ENCODE data around the gene SPO11.

SPO11 gene

GRCh38 chr20:57329608-57330221 lies at the start of gene SPO11:
Gene SPO11, plus strand, starts transcription at chr20:57329803. Its CDS starts 65 bp downstream, at chr20:57329868.
- no peaks in the 10 kb centered on the region for H3K4me1 ChIP-seq
- H3K4me3 ChIP-seq = no peak within 1 kb of the TSS
- DNase-seq (ENCODE audit: low spot score in 2 of 2) = no peak
- H3K27me3 ChIP-seq (ENCODE audit: low read depth) = peaks cover 33% of the 10 kb centered on the region
- in situ Hi-C loops (cut with MboI; ENCODE audit: low sequenced_read_pairs) = no loop called here
- H3K9me3 ChIP-seq = no peaks in the 10 kb centered on the region
- no peaks in the 10 kb centered on the region for H3K36me3 ChIP-seq (replicated peaks)

- no peak for DNase-seq (ENCODE audit: low spot score in 2 of 2)
- Histone ChIP-seq H3K4me3 (no peak overlapping the region), H3K27me3 (ENCODE audit: low read depth) (peaks cover 50% of the 10 kb centered on the region), H3K4me1 (no peaks in the 10 kb centered on the region), H3K36me3 (replicated peaks) (no peaks in the 10 kb centered on the region), H3K9me3 (no peaks in the 10 kb centered on the region)
- in situ Hi-C loops (cut with MboI; ENCODE audit: low sequenced_read_pairs) = no loop called here
Observed at GRCh38 chr20:57280221-57280620, 49.4 kb upstream of the SPO11 start.

- no peak overlapping the region for H3K4me3 ChIP-seq
- in situ Hi-C loops (cut with MboI; ENCODE audit: low sequenced_read_pairs) = no loop called here
- DNase-seq (ENCODE audit: low spot score in 2 of 2) = no peak
- no peaks in the 10 kb centered on the region for H3K4me1 ChIP-seq
- no peaks in the 10 kb centered on the region for H3K9me3 ChIP-seq
- H3K36me3 ChIP-seq (replicated peaks) = no peaks in the 10 kb centered on the region
- peaks cover 59% of the 10 kb centered on the region for H3K27me3 ChIP-seq (ENCODE audit: low read depth)
Observed at GRCh38 chr20:57281900-57282299, 47.7 kb upstream of the SPO11 start.

- no peak for DNase-seq (ENCODE audit: low spot score in 2 of 2)
- H3K9me3 ChIP-seq = no peaks in the 10 kb centered on the region
- H3K36me3 ChIP-seq (replicated peaks) = no peaks in the 10 kb centered on the region
- in situ Hi-C loops (cut with MboI; ENCODE audit: low sequenced_read_pairs) = no loop called here
- no peaks in the 10 kb centered on the region for H3K4me1 ChIP-seq
- peaks cover 64% of the 10 kb centered on the region for H3K27me3 ChIP-seq (ENCODE audit: low read depth)
- no peak overlapping the region for H3K4me3 ChIP-seq
Observed at GRCh38 chr20:57282670-57283361, 46.8 kb upstream of the SPO11 start.

- in situ Hi-C loops (cut with MboI; ENCODE audit: low sequenced_read_pairs) = no loop called here
- peaks cover 2% of the 10 kb centered on the region for H3K4me1 ChIP-seq
- DNase-seq (ENCODE audit: low spot score in 2 of 2) = no peak
- no peaks in the 10 kb centered on the region for H3K9me3 ChIP-seq
- peaks cover 68% of the 10 kb centered on the region for H3K27me3 ChIP-seq (ENCODE audit: low read depth)
- H3K36me3 ChIP-seq (replicated peaks) = no peaks in the 10 kb centered on the region
- H3K4me3 ChIP-seq = no peak overlapping the region
Observed at GRCh38 chr20:57283860-57284259, 45.7 kb upstream of the SPO11 start.

GRCh38 chr20:57287007-57287880 lies 42.4 kb upstream of the SPO11 start:
- Histone ChIP-seq H3K9me3 (no peaks in the 10 kb centered on the region), H3K4me1 (peaks cover 15% of the 10 kb centered on the region), H3K4me3 (no peak overlapping the region), H3K27me3 (ENCODE audit: low read depth) (peaks cover 87% of the 10 kb centered on the region), H3K36me3 (replicated peaks) (no peaks in the 10 kb centered on the region)
- no peak for DNase-seq (ENCODE audit: low spot score in 2 of 2)
- in situ Hi-C loops (cut with MboI; ENCODE audit: low sequenced_read_pairs) = no loop called here

GRCh38 chr20:57287901-57288300 lies 41.7 kb upstream of the SPO11 start:
- Histone ChIP-seq H3K27me3 (ENCODE audit: low read depth) (peaks cover 87% of the 10 kb centered on the region), H3K36me3 (replicated peaks) (no peaks in the 10 kb centered on the region), H3K4me1 (peaks cover 15% of the 10 kb centered on the region), H3K9me3 (no peaks in the 10 kb centered on the region), H3K4me3 (no peak overlapping the region)
- DNase-seq (ENCODE audit: low spot score in 2 of 2) = no peak
- in situ Hi-C loops (cut with MboI; ENCODE audit: low sequenced_read_pairs) = no loop called here

GRCh38 chr20:57288651-57289277 lies 40.8 kb upstream of the SPO11 start:
- Histone ChIP-seq H3K27me3 (ENCODE audit: low read depth) (peaks cover 87% of the 10 kb centered on the region), H3K36me3 (replicated peaks) (no peaks in the 10 kb centered on the region), H3K4me1 (peaks cover 15% of the 10 kb centered on the region), H3K9me3 (no peaks in the 10 kb centered on the region), H3K4me3 (no peak overlapping the region)
- peak in 1 of 2 experiments; percentile 33 for DNase-seq (ENCODE audit: low spot score in 2 of 2)
- in situ Hi-C loops (cut with MboI; ENCODE audit: low sequenced_read_pairs) = no loop called here

GRCh38 chr20:57289391-57290177 lies 40.0 kb upstream of the SPO11 start:
- in situ Hi-C loops (cut with MboI; ENCODE audit: low sequenced_read_pairs) = no loop called here
- Histone ChIP-seq H3K4me3 (no peak overlapping the region), H3K4me1 (peaks cover 15% of the 10 kb centered on the region), H3K36me3 (replicated peaks) (no peaks in the 10 kb centered on the region), H3K9me3 (no peaks in the 10 kb centered on the region), H3K27me3 (ENCODE audit: low read depth) (peaks cover 85% of the 10 kb centered on the region)
- DNase-seq (ENCODE audit: low spot score in 2 of 2) = peak; percentile 63 to 90

GRCh38 chr20:57290178-57290484 lies 39.5 kb upstream of the SPO11 start:
- Histone ChIP-seq H3K9me3 (no peaks in the 10 kb centered on the region), H3K36me3 (replicated peaks) (no peaks in the 10 kb centered on the region), H3K27me3 (ENCODE audit: low read depth) (peaks cover 86% of the 10 kb centered on the region), H3K4me3 (no peak overlapping the region), H3K4me1 (peaks cover 15% of the 10 kb centered on the region)
- in situ Hi-C loops (cut with MboI; ENCODE audit: low sequenced_read_pairs) = no loop called here
- no peak for DNase-seq (ENCODE audit: low spot score in 2 of 2)

GRCh38 chr20:57291003-57291402 lies 38.6 kb upstream of the SPO11 start:
- in situ Hi-C loops (cut with MboI; ENCODE audit: low sequenced_read_pairs) = no loop called here
- Histone ChIP-seq H3K27me3 (ENCODE audit: low read depth) (peaks cover 92% of the 10 kb centered on the region), H3K36me3 (replicated peaks) (no peaks in the 10 kb centered on the region), H3K4me3 (no peak overlapping the region), H3K9me3 (no peaks in the 10 kb centered on the region), H3K4me1 (peaks cover 15% of the 10 kb centered on the region)
- DNase-seq (ENCODE audit: low spot score in 2 of 2) = no peak

GRCh38 chr20:57291694-57292093 lies 37.9 kb upstream of the SPO11 start:
- peaks cover 85% of the 10 kb centered on the region for H3K27me3 ChIP-seq (ENCODE audit: low read depth)

GRCh38 chr20:57292611-57293010 lies 37.0 kb upstream of the SPO11 start:
- no peak overlapping the region for H3K4me3 ChIP-seq
- peaks cover 15% of the 10 kb centered on the region for H3K4me1 ChIP-seq
- H3K36me3 ChIP-seq (replicated peaks) = no peaks in the 10 kb centered on the region
- in situ Hi-C loops (cut with MboI; ENCODE audit: low sequenced_read_pairs) = no loop called here
- DNase-seq (ENCODE audit: low spot score in 2 of 2) = no peak
- peaks cover 76% of the 10 kb centered on the region for H3K27me3 ChIP-seq (ENCODE audit: low read depth)
- no peaks in the 10 kb centered on the region for H3K9me3 ChIP-seq

More at GRCh38 chr20:57291694-57292093, 37.9 kb upstream of the SPO11 start:
- Histone ChIP-seq H3K4me3 (no peak overlapping the region), H3K9me3 (no peaks in the 10 kb centered on the region), H3K4me1 (peaks cover 15% of the 10 kb centered on the region), H3K36me3 (replicated peaks) (no peaks in the 10 kb centered on the region)
- in situ Hi-C loops (cut with MboI; ENCODE audit: low sequenced_read_pairs) = no loop called here
- DNase-seq (ENCODE audit: low spot score in 2 of 2) = no peak

All from HAP-1 (cell line).